Measurements from ENCODE around the gene RHOG.

- TF ChIP-seq CTCF (IDR thresholded peaks at IDR 0.05; ENCODE audit: poor library complexity) (no peak), EZH2phosphoT487 (IDR thresholded peaks at IDR 0.05; ENCODE audit: low read depth, severe bottlenecking, unreplicated experiment) (no peak), EZH2 (IDR thresholded peaks at IDR 0.05; ENCODE audit: borderline replicate concordance) (no peak)
Measured at GRCh38 chr11:3823303-3823702, 17.5 kb downstream of the RHOG start.
